Smooth muscle cell (in vitro differentiated cells): Measurements from ENCODE around the gene IRF2BP2. TPM values are rescaled to one million over a fixed set of nuclear protein-coding genes. Genes with fewer than 3 reads are reported as not detected.

ENCODE experiments used
- DNase-seq: peaks from one replicate; lab custom pipeline; 2025; ENCODE audit not compliant: unreplicated experiment; lab: John Stamatoyannopoulos, UW
- H2AFZ ChIP-seq: fragments of 200-600 bp; sonication (generic); 2 replicates; pipeline ENCODE4 v1.6.0; 2016; ENCODE audit warnings: antibody characterized with exemption, low read depth, mild to moderate bottlenecking
- H3F3A ChIP-seq: fragments of 200-600 bp; sonication (generic); 2 replicates; pipeline ENCODE4 v1.6.0; 2017; ENCODE audit warnings: antibody characterized with exemption, low read depth
- H3K27ac ChIP-seq: fragments of 200-600 bp; sonication (generic); 2 replicates; pipeline ENCODE4 v1.5.1; 2016; ENCODE audit warnings: low read depth, mild to moderate bottlenecking
- H3K27me3 ChIP-seq: fragments of 200-600 bp; sonication (generic); 2 replicates; pipeline ENCODE4 v1.6.1; 2016; ENCODE audit warnings: low read depth, mild to moderate bottlenecking
- H3K36me3 ChIP-seq: fragments of 200-600 bp; sonication (generic); 2 replicates; pipeline ENCODE4 v1.5.1; 2016; ENCODE audit warnings: low read depth
- H3K4me1 ChIP-seq: fragments of 200-600 bp; sonication (generic); 2 replicates; pipeline ENCODE4 v1.5.1; 2016; ENCODE audit warnings: low read depth
- H3K4me2 ChIP-seq: fragments of 200-600 bp; sonication (generic); 2 replicates; pipeline ENCODE4 v1.6.0; 2016; ENCODE audit warnings: mild to moderate bottlenecking
- H3K4me3 ChIP-seq: fragments of 200-600 bp; sonication (generic); 2 replicates; pipeline ENCODE4 v1.5.1; 2016; ENCODE audit warnings: mild to moderate bottlenecking
- H3K79me2 ChIP-seq: fragments of 200-600 bp; sonication (generic); 2 replicates; pipeline ENCODE4 v1.6.0; 2016; ENCODE audit warnings: low read depth, mild to moderate bottlenecking
- H3K9ac ChIP-seq: fragments of 200-600 bp; sonication (generic); 2 replicates; pipeline ENCODE4 v1.6.0; 2016; ENCODE audit warnings: low read depth
- H3K9me3 ChIP-seq: fragments of 200-600 bp; sonication (generic); replicated peaks from 2 replicates; pipeline ENCODE4 v1.5.1; 2016; ENCODE audit warnings: low read depth
- H4K20me1 ChIP-seq: fragments of 200-600 bp; sonication (generic); 2 replicates; pipeline ENCODE4 v1.6.0; 2016; ENCODE audit warnings: low read depth
- WGBS: methylation state at CpG from one replicate; pipeline ENCODE4 v1.1.7; 2016; ENCODE audit warnings: low lambda C conversion rate; 5-methylcytosine and 5-hydroxymethylcytosine counted together
- polyA plus RNA-seq: library from polyadenylated mRNA; unstranded; fragments of >200 nt; fragmentation: Nextera tagmentation; extraction: Ambion mirVana; gene quantifications from 2 replicates; pipeline ENCODE4 v1.2.1, GENCODE V29; 2016
- total RNA-seq: library from RNA; depleted of rRNA; stranded (reverse); fragments of >200 nt; gene quantifications from 2 replicates; pipeline ENCODE4 v1.2.3, GENCODE V29; 2014
- TF ChIP-seq, protein P1 (sequence below): fragments of 200-600 bp; sonication (generic); IDR thresholded peaks from 2 replicates; pipeline ENCODE4 v1.5.1; 2017; ENCODE audit warnings: borderline replicate concordance, mild to moderate bottlenecking, antibody characterized with exemption; ENCODE audit not compliant: insufficient read depth, poor library complexity, severe bottlenecking

IRF2BP2 gene
- total and polyA plus RNA-seq, 2 experiments from 2014 or later, result 40.3 to 89.5 TPM

DNA sequence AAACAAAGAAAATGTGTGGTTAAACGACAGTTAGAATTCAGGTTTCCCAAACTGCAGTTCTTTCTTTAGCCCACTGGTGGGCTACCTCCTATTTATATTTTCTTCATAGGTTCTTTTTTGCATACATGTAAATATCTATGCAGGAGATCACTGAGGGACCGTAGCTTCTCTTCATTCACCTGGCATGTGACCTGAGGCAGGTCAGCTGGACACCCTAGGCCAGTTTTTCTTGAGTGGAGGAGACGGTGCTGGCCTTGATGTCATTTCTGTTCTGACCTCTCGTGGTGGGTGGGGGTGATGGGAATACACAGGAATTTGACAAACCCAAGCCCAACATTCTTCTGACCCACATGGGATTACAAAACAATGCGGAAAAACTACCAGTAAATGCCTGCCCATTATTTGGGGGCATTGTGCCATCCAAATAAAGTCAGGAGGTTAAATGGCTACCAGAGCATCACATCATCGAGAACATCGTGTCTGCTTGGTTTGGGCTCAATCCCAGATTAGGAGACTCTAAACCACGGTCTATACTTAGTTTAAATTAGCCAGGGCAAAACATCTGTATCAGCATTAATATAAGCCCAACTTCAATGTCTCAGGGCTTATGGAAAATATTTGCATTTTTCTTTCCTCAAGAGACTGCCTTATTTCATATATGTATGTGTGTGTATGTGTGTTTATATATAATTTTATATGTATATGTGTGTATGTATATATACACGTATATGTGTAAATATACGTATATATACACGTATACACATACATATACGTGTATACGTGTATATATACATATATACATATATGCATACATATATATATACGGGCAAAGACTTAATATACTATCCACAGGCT is 7.4 kb upstream of the IRF2BP2 start:
- Histone ChIP-seq H3K4me2 (peak overlapping the region; percentile 52), H3K4me3 (no peak overlapping the region), H3K27me3 (no peaks in the 10 kb centered on the region), H3K36me3 (no peaks in the 10 kb centered on the region), H3K4me1 (peaks cover 68% of the 10 kb centered on the region), H3F3A (peaks cover 24% of the 10 kb centered on the region), H3K9ac (peak overlapping the region; percentile 92), H2AFZ (no peak overlapping the region), H4K20me1 (no peaks in the 10 kb centered on the region), H3K27ac (peak overlapping the region; percentile 100), H3K9me3 (no peaks in the 10 kb centered on the region), H3K79me2 (no peaks in the 10 kb centered on the region)
- TF ChIP-seq, protein P1, sequence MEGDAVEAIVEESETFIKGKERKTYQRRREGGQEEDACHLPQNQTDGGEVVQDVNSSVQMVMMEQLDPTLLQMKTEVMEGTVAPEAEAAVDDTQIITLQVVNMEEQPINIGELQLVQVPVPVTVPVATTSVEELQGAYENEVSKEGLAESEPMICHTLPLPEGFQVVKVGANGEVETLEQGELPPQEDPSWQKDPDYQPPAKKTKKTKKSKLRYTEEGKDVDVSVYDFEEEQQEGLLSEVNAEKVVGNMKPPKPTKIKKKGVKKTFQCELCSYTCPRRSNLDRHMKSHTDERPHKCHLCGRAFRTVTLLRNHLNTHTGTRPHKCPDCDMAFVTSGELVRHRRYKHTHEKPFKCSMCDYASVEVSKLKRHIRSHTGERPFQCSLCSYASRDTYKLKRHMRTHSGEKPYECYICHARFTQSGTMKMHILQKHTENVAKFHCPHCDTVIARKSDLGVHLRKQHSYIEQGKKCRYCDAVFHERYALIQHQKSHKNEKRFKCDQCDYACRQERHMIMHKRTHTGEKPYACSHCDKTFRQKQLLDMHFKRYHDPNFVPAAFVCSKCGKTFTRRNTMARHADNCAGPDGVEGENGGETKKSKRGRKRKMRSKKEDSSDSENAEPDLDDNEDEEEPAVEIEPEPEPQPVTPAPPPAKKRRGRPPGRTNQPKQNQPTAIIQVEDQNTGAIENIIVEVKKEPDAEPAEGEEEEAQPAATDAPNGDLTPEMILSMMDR, result peak; percentile 28
- 64% methylated on average over 14 of the region's 14 CpGs for WGBS
- no peak for DNase-seq

DNA sequence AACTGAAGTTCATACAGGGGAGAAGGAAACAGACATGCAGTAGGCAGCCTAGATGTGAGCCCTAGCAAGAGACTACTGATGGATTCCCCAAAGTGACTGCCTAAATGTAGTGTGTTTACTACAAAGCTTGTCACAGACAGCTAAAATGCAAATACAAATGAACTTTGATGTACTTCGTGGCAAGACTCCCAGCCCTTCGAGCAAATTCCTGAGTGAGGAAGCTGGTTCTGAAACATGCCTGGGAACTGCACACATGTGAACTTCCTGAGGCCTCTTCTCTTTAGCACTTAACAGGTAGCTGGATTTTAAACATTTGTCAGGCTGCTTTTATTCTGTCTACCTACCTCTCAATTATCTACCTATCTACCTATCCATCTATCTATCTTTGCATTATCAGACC is 6.7 kb upstream of the IRF2BP2 start:
- H3K27ac ChIP-seq, result peak overlapping the region; percentile 100
- peaks cover 31% of the 10 kb centered on the region for H3F3A ChIP-seq
- no peaks in the 10 kb centered on the region for H3K9me3 ChIP-seq
- H3K4me2 ChIP-seq, result peak overlapping the region; percentile 52
- no peak overlapping the region for H2AFZ ChIP-seq
- no peak for DNase-seq
- no peaks in the 10 kb centered on the region for H4K20me1 ChIP-seq
- no peaks in the 10 kb centered on the region for H3K79me2 ChIP-seq
- peaks cover 72% of the 10 kb centered on the region for H3K4me1 ChIP-seq
- H3K36me3 ChIP-seq, result no peaks in the 10 kb centered on the region
- 2% methylated on average over 2 of the region's 2 CpGs for WGBS
- H3K27me3 ChIP-seq, result no peaks in the 10 kb centered on the region
- no peak overlapping the region for H3K4me3 ChIP-seq
- TF ChIP-seq, protein P1, result no peak
- peak overlapping the region; percentile 92 for H3K9ac ChIP-seq

DNA sequence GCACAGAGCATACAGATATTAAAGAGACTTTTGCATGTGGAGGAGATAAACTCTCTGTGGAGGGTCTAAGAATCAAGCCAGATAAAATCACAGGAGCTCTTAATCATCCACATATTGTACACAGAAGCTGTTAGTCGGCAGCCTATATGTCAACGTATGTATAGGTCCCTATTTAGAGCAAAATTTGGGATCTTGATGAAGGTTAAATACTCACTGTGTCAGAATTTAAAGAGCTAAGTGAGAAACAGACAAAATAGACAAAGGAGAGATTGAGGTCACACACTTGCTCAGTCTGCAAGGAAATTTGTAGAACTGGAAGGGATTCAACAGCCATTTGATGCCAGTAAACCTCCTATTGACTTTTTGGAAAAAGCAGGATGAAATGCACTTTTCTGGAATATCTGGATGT is 4.1 kb upstream of the IRF2BP2 start:
- Histone ChIP-seq H2AFZ (no peak overlapping the region), H3K27ac (peak overlapping the region; percentile 100), H3K27me3 (no peaks in the 10 kb centered on the region), H4K20me1 (no peaks in the 10 kb centered on the region), H3F3A (peaks cover 23% of the 10 kb centered on the region), H3K79me2 (no peaks in the 10 kb centered on the region), H3K4me2 (peak overlapping the region; percentile 79), H3K9me3 (no peaks in the 10 kb centered on the region), H3K4me3 (peak overlapping the region; percentile 32), H3K9ac (peak overlapping the region; percentile 86), H3K4me1 (peaks cover 56% of the 10 kb centered on the region), H3K36me3 (no peaks in the 10 kb centered on the region)
- DNase-seq, result no peak
- 15% methylated on average over 2 of the region's 2 CpGs for WGBS
- TF ChIP-seq, protein P1, result no peak
